HUDEP-2 (cell line): ENCODE results near the gene USP54.

Experiments used
- DNase-seq, 76 experiments: peaks; one replicate each; lab custom pipeline; 2025; ENCODE audit not compliant: unreplicated experiment in 76 of 76; lab: John Stamatoyannopoulos, UW

USP54 gene

DNA sequence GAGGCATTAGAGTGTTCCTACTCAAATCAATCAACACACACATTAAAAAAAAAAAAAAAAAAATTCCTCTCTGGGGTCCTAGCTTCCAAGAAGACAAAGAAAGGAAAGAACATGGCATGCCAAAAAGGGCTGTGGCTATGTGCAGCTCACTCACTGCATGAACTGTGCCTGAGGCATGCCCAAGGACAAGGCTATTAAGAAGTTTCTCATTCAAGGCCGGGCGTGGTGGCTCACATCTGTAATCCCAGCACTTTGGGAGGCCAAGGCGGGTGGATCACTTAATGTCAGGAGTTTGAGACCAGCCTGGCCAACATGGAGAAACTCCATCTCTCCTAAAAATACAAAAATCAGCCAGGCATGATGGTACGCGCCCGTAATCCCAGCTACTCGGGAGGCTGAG is 53.4 kb downstream of the USP54 start:
- no peak for DNase-seq

GRCh38 chr10:73537288-73537687 is 53.9 kb downstream of the USP54 start:
- peak in 1 of 76 experiments; percentile 14 for DNase-seq

GRCh38 chr10:73534857-73535256 is 56.3 kb downstream of the USP54 start:
- no peak for DNase-seq

GRCh38 chr10:73529089-73529832 is 61.9 kb downstream of the USP54 start:
- peak in 56 of 76 experiments; percentile 2 to 79 (median 54) for DNase-seq

DNA sequence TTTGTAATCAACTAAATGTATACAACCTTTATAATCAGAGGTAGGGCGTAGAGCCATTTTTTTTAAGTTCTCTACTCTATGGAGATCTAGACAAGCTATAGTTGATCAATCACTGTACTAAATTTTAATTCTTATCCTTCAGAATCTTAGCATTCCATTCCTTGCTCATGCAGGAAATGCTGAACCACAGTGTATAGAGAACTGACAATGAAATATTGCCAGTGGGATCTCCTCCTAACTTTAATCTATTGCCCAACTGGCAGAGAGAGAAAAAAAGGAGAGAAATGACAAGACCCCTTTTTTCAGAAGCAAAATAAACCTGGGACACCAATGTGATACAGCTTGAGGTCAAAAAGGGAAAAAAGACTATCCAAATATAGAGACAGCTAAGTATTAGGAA is 68.9 kb downstream of the USP54 start:
- no peak for DNase-seq

GRCh38 chr10:73519336-73519735 is 71.8 kb downstream of the USP54 start:
- DNase-seq, result no peak

DNA sequence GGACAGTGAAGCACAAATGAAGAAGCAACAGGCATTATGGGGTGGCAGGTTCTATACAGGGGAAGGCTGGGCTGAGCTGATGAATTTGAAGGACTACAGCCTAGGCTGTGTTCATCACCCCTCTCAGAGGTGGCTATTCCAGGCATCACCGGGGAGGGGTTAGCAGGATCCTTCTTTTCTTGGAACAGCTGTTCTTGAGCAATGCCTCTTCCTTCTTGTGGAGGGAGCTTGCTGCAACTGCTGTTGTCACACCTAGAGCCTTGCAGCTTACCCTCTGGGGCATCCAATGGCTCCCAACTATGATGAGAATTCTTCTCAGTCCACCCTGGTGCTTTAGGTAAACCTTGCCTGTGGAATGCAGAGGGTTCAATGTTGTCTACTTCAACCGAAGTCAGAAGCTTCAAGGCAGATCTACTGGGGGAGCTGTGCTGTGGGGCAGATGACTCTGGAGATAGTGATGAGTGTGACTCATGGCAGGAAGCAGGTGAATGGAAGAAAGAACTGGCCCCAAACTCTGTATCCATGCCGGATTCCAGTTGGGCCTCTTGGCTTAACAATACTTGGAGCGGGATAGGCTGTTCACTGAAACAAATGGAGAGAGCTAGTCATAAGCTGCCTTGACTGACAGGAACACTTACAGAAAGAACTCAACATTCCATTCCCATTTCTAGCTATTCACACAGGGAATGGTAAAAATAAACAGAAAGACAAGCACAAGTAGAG is 73.8 kb downstream of the USP54 start:
- DNase-seq, result peak in 1 of 76 experiments; percentile 7

DNA sequence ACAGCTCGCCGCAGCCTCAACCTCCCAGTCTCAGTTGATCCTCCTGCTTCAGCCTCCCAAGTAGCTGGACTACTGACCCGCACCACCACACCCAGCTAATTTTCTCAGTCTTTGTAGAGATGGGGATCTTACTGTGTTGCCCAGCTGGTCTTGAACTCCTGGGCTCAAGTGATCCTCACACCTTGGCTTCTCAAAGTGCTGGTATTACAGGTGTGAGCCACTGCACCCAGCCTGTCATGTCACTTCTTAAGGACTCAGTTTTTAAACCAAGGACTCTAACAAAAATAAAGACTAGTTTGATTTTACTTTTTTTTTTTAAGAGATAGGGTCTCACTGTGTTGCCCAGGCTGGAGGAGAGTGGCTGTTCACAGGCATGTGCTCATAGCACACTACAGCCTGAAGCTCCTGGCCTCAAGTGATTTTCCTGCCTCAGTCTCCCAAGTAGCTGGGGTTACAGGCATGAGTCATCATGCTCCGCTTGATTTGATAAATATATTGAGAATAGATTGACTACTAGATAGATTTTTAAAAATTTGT is 78.9 kb downstream of the USP54 start:
- no peak for DNase-seq

GRCh38 chr10:73509695-73510094 is 81.4 kb downstream of the USP54 start:
- no peak for DNase-seq

GRCh38 chr10:73506491-73506890 is 84.7 kb downstream of the USP54 start:
- no peak for DNase-seq

DNA sequence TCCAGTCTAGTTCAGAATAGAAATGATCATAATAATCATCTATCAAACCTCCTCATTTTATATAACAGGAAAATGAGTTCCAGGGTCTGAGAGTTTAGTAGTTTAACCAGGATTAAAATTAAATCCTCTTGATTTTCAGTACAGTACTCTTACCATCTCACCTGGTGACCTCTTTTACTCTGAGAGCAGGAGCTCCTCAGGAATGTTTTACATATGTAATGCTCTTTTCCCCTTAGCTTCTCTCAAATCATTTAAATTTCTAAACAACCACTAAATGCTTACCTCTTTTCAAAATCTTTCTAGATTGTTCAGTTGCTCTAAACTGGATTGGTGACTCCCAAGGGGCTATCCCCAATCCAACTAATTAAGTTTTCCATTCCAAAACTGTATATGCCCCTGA is 85.1 kb downstream of the USP54 start:
- no peak for DNase-seq

GRCh38 chr10:73503037-73503436 is 88.1 kb downstream of the USP54 start:
- no peak for DNase-seq

GRCh38 chr10:73501651-73502050 is 89.5 kb downstream of the USP54 start:
- no peak for DNase-seq

- DNase-seq, result no peak
Measured at GRCh38 chr10:73497623-73498022, 93.5 kb downstream of the USP54 start.

- DNase-seq, result peak in 75 of 76 experiments; percentile 43 to 96 (median 88)
Measured at GRCh38 chr10:73495884-73496674, 95.1 kb downstream of the USP54 start, which contains the start of gene PPP3CB. PPP3CB (minus strand) TSS chr10:73496024; CDS start chr10:73495889, 135 bp downstream.

DNA sequence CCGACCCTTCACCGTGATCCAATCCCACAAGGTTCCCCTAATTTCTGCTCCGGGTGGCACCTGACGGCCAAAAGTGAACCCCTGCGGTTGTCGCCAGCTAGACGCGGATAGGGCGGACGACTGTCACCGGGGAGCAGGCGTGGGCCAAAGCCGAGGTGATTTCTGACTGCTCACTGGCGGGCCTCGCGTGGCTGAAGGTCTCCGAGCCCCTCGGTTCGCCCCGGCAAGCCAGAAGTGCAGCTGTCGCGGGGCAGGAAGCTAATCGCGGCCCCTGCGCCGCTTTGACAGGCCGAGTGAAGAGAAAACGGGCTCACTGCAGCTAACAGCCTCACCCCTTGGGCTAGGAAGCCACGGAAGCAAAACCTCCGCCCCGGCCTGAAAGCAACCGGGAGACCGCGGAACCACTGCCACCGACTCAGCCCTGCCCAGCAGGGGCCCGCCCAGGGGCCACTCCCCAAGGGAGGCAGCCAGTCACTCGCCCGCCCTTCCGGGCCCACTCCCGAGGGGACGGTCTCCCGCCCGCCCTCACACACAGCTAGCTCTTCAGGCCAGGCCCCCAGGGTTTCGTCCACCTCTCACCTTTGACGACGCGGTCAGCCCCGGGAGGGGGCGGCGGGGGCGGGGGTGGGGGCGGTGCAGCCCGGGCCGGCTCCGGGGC is 95.8 kb downstream of the USP54 start:
- peak in 75 of 76 experiments; percentile 64 to 96 (median 89) for DNase-seq

GRCh38 chr10:73494877-73495225 is 96.3 kb downstream of the USP54 start:
- no peak for DNase-seq

- DNase-seq, result no peak
Measured at GRCh38 chr10:73494213-73494612, 96.9 kb downstream of the USP54 start.

- DNase-seq, result no peak
Measured at GRCh38 chr10:73493781-73494180, 97.4 kb downstream of the USP54 start.

- no peak for DNase-seq
Measured at GRCh38 chr10:73486601-73487000, 104.5 kb downstream of the USP54 start.
